DOHH2 (cell line): ENCODE data around the gene DEDD.

ENCODE experiments used
- EZH2phosphoT487 ChIP-seq: fragments of 200-600 bp; sonication (generic); IDR thresholded peaks from 2 replicates; pipeline ENCODE4 v1.6.1; 2017; ENCODE audit warnings: borderline replicate concordance, mild to moderate bottlenecking, antibody characterized with exemption, low read length, moderate library complexity, mixed read lengths
- TF ChIP-seq, protein P1 (sequence below): fragments of 200-600 bp; sonication (generic); IDR thresholded peaks from one replicate; pipeline ENCODE4 v1.5.1; 2014; ENCODE audit warnings: antibody characterized with exemption, mild to moderate bottlenecking, low read depth, low read length; ENCODE audit not compliant: poor library complexity, severe bottlenecking

DNA sequence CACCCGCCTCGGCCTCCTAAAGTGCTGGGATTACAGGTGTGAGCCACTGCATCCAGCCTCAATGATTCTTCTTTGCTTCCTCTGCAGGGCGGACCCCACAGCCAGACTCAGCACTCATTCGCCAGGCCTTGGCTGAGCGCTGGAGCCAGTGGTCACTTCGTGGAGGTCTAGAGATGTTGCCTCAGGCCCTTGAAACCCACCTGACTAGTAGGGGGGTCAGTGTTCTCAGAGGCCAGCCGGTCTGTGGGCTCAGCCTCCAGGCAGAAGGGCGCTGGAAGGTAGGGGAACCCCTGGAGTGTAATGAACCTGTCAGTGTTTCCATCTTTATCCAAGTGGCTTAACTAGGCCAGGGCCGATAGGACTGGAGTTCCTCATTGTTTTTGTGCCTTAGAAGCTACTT, 36.4 kb upstream of the DEDD start:
- TF ChIP-seq, protein P1, sequence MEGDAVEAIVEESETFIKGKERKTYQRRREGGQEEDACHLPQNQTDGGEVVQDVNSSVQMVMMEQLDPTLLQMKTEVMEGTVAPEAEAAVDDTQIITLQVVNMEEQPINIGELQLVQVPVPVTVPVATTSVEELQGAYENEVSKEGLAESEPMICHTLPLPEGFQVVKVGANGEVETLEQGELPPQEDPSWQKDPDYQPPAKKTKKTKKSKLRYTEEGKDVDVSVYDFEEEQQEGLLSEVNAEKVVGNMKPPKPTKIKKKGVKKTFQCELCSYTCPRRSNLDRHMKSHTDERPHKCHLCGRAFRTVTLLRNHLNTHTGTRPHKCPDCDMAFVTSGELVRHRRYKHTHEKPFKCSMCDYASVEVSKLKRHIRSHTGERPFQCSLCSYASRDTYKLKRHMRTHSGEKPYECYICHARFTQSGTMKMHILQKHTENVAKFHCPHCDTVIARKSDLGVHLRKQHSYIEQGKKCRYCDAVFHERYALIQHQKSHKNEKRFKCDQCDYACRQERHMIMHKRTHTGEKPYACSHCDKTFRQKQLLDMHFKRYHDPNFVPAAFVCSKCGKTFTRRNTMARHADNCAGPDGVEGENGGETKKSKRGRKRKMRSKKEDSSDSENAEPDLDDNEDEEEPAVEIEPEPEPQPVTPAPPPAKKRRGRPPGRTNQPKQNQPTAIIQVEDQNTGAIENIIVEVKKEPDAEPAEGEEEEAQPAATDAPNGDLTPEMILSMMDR: no peak
- no peak for TF ChIP-seq EZH2phosphoT487
